PC-9 (cell line): ENCODE results near the gene DDRGK1.

ENCODE experiments used
- CTCF ChIP-seq: fragments of 200-600 bp; sonication (generic); conservative IDR thresholded peaks from 2 replicates; pipeline ENCODE4 v1.6.1; 2017; ENCODE audit warnings: mixed run types, antibody characterized with exemption, mild to moderate bottlenecking, moderate library complexity
- EZH2 ChIP-seq: fragments of 200-600 bp; sonication (generic); IDR thresholded peaks from 2 replicates; pipeline ENCODE4 v1.8.0; 2017; ENCODE audit warnings: antibody characterized with exemption, low read depth

GRCh38 chr20:3228750-3229032 is 24.2 kb upstream of the DDRGK1 start:
- TF ChIP-seq EZH2 (no peak), CTCF (no peak)
